Measurements from ENCODE around the gene FKBP15. TPM values are rescaled to one million over a fixed set of nuclear protein-coding genes. Genes with fewer than 3 reads are reported as not detected.
"Not testable (repeated sequence)": the region's sequence is repeated elsewhere in the genome, so short reads cannot be mapped to it uniquely, and the experiment has no call there.

FKBP15 gene
- total RNA-seq, 1 donor from 2014 or later = 36.7 TPM

DNA sequence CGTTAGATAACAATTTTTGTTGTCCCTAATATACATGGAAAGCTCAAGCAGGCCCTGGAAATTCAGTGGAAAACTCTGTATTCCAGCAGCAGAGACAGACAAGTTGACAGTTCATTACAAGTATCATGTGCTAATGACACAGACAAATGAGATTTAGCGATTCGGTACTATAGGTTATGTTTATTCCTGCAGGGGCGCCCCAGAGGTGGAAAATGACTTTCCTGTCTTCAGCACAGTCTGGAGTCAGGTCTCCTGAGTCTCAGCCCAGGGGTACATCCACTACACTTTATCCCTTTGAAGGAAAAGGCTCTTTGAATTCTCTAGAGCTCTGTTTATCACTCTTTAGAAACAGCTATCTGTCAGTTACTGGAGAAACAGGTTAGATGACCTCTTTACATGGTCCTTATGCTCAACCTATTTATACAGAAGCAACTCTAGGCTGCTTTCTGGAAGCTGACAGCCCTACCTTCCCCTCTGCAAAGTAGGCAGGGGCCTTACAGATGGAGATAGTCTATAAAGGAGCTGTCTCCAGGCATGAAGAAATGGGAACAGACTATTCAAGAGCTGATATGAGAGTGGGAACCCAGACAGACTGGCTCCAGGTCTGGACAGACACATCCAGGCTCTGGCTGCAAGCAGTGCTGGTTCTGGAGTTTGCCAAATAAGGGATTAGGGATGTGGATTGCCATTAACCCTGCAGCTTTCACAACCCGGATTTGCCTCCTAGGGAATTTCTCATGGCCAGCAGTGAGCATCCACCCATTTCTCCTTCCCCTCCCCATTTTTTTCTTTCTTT is 77.4 kb downstream of the FKBP15 start:
- Mint-ChIP-seq H3K36me3 (ENCODE audit: low read depth) (no peaks in the 10 kb centered on the region), H3K4me3 (no peak overlapping the region), H3K4me1 (peaks cover under 1% of the 10 kb centered on the region), H3K27me3 (peaks cover 28% of the 10 kb centered on the region), H3K27ac (no peak overlapping the region), H3K9me3 (peaks cover 4% of the 10 kb centered on the region)
- intact Hi-C loops (cut with micrococcal nuclease) = no loop called here
- no peak for DNase-seq

DNA sequence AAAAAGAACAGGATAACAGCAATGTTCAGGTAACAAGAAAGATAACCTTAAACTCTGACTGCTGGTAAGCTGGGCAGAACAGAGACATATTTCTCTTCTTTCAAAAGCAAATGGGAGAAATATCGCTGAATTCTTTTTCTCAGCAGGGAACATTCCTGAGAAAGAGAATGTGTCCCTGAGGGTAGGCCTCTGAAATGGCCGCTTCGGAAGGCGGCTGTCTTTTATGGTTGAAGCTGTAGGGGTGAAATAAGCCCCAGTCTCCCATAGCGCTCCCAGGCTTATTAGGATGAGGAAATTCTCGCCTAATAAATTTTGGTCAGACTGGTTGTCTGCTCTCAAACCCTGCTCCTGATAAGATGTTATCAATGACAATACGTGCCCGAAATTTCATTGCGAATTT is 80.2 kb downstream of the FKBP15 start:
- H3K9me3 Mint-ChIP-seq; H3K36me3 Mint-ChIP-seq (ENCODE audit: low read depth); H3K27ac Mint-ChIP-seq; intact Hi-C loops (cut with micrococcal nuclease); H3K4me3 Mint-ChIP-seq; H3K4me1 Mint-ChIP-seq; DNase-seq: not testable (repeated sequence)
- H3K27me3 Mint-ChIP-seq = peaks cover 27% of the 10 kb centered on the region

DNA sequence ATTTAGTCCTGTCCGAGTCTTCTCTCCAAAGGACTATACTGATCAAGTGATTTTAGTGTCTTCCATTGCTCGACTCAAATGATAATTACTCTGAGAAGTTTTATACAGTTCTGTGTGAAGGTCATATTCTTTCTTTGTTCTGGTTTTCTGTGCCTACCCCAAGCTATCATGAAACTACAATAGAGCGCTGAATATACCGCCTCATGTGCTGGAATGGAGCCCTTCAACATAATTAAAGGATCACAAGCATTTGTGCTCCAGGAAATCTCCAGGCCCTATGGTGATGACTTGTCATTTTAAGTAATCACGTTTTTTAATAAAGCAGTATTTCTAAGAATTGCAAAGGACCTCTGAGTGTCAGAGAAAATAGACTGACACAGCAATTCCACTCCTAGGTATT is 81.1 kb downstream of the FKBP15 start:
- Mint-ChIP-seq H3K4me3 (no peak overlapping the region), H3K4me1 (peaks cover 1% of the 10 kb centered on the region), H3K9me3 (peaks cover 4% of the 10 kb centered on the region), H3K27me3 (peaks cover 19% of the 10 kb centered on the region), H3K36me3 (ENCODE audit: low read depth) (no peaks in the 10 kb centered on the region), H3K27ac (no peak overlapping the region)
- no peak for DNase-seq
- intact Hi-C loops (cut with micrococcal nuclease) = no loop called here

DNA sequence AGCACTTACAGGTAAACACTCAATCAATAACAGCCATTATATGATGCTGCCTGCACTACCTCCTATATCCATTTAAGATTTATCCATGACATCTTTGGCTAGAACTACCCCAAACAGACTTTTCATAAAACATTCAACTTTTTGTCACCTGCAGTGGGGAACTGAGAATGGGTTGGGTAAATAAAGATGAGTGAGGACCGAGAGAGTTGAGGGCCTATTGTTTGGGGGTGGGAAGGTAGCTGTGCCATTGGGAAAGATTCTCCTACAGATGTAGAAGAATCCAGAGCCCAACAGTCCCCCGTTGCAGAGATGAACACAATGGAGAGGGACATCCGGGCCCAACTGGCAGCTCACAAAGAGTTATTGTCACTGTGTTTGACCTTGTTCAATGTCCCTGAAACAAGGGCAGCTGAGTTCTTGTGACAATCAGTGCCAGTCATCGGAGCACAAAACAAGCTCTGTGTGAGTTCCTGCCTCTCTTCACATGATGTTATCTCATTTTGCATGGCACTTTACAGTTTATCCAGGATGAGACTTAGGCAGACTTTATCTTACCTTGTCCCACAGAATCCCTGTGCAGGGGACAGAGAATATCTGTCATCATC is 81.8 kb downstream of the FKBP15 start:
- Mint-ChIP-seq H3K9me3 (peaks cover 4% of the 10 kb centered on the region), H3K36me3 (ENCODE audit: low read depth) (no peaks in the 10 kb centered on the region), H3K4me1 (peaks cover 1% of the 10 kb centered on the region), H3K4me3 (no peak overlapping the region), H3K27me3 (peaks cover 13% of the 10 kb centered on the region), H3K27ac (no peak overlapping the region)
- no peak for DNase-seq
- intact Hi-C loops (cut with micrococcal nuclease) = no loop called here

DNA sequence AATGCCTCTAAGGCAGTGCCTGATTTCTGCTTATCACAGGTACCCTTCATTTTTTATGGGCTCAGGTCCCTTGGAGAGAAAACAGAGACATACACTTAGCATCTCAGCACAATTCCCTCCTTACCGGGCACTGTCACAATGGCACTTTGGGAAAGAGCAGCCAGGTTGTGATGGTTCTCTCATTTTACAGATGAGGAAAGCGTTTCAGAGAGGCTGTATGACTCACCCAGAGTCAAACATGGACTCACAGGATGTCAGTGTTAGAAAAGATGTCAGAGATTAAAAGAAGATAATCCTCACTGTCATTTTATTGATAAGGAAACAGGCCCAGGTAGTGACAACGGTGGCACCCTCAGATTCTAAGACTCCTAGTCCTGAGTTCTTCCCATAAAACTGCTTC is 82.3 kb downstream of the FKBP15 start:
- H3K9me3 Mint-ChIP-seq = peaks cover 4% of the 10 kb centered on the region
- H3K27me3 Mint-ChIP-seq = peaks cover 11% of the 10 kb centered on the region
- no peak for DNase-seq
- peaks cover 1% of the 10 kb centered on the region for H3K4me1 Mint-ChIP-seq
- intact Hi-C loops (cut with micrococcal nuclease) = no loop called here
- no peak overlapping the region for H3K27ac Mint-ChIP-seq
- no peak overlapping the region for H3K4me3 Mint-ChIP-seq
- H3K36me3 Mint-ChIP-seq (ENCODE audit: low read depth) = no peaks in the 10 kb centered on the region

DNA sequence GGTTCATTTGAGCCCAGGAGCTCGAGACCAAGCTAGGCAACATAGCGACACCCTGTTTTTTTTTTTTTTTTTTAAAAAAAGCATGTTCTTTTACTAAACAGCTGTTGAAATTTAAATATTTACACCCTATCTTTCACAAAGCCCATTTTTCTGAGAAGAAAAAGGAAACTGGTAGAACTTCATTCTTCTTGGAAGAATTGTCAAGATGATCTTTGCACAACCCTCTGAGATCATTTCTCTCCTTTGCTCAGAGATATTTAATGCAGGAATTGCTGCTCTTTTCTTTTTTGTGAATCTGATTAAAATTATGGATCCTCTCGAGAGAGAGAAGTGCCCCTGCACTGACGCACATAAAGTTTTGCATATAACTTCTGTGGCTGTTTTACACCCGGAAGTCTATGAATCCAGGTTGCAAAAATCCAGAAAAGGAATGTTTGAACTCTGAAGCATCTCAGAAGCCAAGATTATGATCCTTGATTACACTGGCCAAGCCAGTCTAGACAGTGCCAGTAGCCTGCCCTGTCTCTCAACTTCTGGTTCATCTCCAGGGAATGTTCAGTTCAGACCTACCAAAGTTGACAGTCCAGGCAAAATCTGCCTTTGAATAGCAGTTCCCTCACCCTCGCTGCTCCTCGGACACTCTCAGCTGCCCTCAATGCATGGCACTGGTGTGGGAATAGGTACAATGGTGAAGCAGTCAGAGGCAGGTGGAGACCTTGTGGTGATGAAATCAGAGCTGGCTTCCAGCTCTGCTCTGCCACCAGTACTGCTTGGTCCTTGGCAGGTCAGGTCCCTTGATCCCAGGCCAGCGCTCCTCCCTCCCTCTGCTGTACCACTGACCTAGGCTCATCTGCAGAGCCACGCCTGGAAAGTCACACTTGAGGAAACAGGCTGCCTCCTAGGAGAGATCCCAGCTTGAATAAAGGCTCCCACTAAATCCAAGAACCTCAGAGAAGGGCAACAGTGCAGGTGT is 83.6 kb downstream of the FKBP15 start:
- intact Hi-C loops (cut with micrococcal nuclease) = no loop called here
- peaks cover 4% of the 10 kb centered on the region for H3K9me3 Mint-ChIP-seq
- H3K4me1 Mint-ChIP-seq = peaks cover 1% of the 10 kb centered on the region
- no peak for DNase-seq
- peaks cover 8% of the 10 kb centered on the region for H3K27me3 Mint-ChIP-seq
- H3K4me3 Mint-ChIP-seq = no peak overlapping the region
- H3K27ac Mint-ChIP-seq = no peak overlapping the region
- no peaks in the 10 kb centered on the region for H3K36me3 Mint-ChIP-seq (ENCODE audit: low read depth)

DNA sequence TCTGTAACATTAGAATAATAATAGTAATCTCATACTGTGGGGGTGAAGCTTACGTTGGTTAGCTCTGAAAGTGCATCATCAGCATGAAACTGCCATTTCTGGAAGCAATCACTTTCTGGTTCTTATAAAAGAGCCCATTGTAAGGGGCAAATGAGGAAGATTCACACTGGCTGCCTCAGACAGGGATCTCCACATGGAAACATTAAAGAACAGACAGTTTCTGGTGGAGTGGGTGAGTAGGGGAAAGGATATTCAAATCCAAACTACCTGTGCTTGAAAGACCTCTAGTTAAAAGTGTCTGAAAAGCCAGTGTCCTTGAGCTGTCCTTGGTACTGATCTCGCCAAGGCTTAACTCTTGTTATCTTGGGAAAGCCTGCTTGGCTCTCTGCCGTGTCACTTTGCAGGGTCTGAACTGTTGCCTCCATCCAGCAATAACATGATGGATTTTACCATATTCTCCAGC is 89.4 kb downstream of the FKBP15 start:
- intact Hi-C loops (cut with micrococcal nuclease) = no loop called here
- Mint-ChIP-seq H3K27me3 (peaks cover 17% of the 10 kb centered on the region), H3K4me1 (no peaks in the 10 kb centered on the region)

DNA sequence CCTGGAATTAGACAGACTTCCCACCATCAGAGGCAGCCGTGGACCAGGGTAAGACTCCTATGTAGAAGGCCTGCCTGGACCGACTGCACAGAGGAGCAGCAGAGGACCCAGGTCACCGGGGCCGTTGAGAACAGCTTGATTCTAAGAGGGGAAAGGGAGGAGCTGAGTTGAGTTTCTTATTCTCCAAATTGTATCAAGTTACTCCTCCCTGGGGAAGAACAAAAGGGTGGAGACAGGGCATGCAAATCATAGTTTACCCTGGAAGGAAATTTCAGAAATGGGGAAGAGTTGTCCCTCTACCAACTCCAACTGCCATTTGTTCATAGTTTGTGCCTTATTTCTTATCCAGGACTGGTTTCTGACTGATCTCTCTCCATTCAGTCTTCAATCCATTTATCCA is 91.2 kb downstream of the FKBP15 start:
- DNase-seq = no peak
- no peak overlapping the region for H3K4me3 Mint-ChIP-seq
- H3K27me3 Mint-ChIP-seq = peaks cover 17% of the 10 kb centered on the region
- no peaks in the 10 kb centered on the region for H3K9me3 Mint-ChIP-seq
- H3K27ac Mint-ChIP-seq = no peak overlapping the region
- intact Hi-C loops (cut with micrococcal nuclease) = no loop called here
- no peaks in the 10 kb centered on the region for H3K36me3 Mint-ChIP-seq (ENCODE audit: low read depth)
- peaks cover 2% of the 10 kb centered on the region for H3K4me1 Mint-ChIP-seq

More for the DNA sequence above, 89.4 kb downstream of the FKBP15 start:
- Mint-ChIP-seq H3K4me3 (no peak overlapping the region), H3K9me3 (no peaks in the 10 kb centered on the region), H3K36me3 (ENCODE audit: low read depth) (no peaks in the 10 kb centered on the region), H3K27ac (no peak overlapping the region)
- peak; percentile 66 for DNase-seq

DNA sequence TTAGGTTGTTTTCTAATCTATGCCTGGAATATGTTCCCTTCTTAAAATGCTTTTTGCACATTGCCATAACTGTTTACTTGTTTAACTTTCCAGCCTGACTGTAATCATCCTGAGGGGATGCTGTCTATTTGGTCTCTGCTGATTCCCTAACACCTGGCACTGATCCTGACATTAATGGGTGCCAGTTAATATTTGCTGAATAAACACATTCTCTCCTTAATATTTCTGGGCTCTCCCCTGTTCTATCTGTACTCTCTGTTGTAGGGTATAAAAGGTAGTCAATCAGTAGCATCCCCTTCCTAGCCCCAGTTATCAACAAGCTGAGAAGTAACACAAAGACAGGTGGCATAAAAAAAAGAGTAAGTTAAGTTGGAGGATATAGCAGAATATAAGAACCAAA is 91.6 kb downstream of the FKBP15 start:
- H3K4me3 Mint-ChIP-seq = no peak overlapping the region
- no peak for DNase-seq

DNA sequence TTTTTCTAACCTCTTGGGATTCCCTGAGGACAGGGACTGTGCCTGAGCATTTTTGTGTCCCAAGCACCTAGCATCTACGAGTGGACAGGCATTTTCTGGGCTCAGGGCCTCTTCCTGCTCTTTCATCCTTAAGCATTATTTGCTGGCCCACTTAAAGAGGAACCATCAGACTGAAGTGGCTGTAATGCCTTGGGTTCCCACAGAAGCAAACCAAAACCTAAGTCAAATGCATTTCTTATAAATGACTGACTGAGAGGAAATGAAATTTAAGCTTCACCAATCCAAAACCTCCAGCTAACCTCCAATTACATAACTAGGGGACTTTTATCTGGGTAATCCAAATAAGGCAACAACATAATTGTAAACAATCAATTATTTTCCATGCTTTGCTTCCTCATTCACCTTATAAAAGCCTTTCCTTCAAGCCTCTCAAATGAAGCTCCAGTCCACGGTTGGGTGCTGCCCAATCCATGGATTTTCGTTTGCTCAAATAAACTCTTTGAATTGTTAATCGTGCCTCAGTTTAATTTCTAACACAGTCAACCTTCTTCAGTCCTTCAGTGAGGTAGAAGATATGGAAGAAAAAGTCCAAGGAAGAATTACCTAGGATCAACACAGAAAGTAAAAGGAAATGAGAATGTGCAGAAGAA is 95.6 kb downstream of the FKBP15 start:
- DNase-seq = no peak
- no peak overlapping the region for H3K27ac Mint-ChIP-seq
- peaks cover 2% of the 10 kb centered on the region for H3K4me1 Mint-ChIP-seq
- peaks cover 12% of the 10 kb centered on the region for H3K27me3 Mint-ChIP-seq
- no peaks in the 10 kb centered on the region for H3K9me3 Mint-ChIP-seq
- intact Hi-C loops (cut with micrococcal nuclease) = no loop called here
- H3K4me3 Mint-ChIP-seq = no peak overlapping the region
- H3K36me3 Mint-ChIP-seq (ENCODE audit: low read depth) = no peaks in the 10 kb centered on the region

More for the DNA sequence above, 91.6 kb downstream of the FKBP15 start:
- H3K4me1 Mint-ChIP-seq = peaks cover 2% of the 10 kb centered on the region
- intact Hi-C loops (cut with micrococcal nuclease) = no loop called here
- H3K27me3 Mint-ChIP-seq = peaks cover 17% of the 10 kb centered on the region
- H3K9me3 Mint-ChIP-seq = no peaks in the 10 kb centered on the region
- no peaks in the 10 kb centered on the region for H3K36me3 Mint-ChIP-seq (ENCODE audit: low read depth)
- H3K27ac Mint-ChIP-seq = no peak overlapping the region

DNA sequence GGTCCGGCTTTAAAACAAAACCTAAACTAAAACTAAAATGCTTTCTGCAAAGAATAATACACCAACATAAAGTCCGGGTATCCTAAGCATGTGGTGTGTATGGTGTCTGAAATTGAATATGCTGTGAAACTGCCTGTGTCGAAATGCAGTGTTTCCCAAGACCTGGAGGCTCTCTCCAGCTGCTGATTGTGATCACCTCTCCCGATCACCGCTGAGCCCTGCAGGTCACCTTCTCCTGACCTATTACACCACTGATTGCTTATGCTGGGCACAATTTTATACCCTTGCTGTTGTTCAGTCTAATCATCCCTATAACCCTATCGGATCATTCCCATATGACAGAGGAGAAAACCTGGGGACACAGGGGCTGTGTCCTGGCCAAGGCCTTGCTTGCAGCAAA is 102.2 kb downstream of the FKBP15 start:
- H3K9me3 Mint-ChIP-seq; H3K36me3 Mint-ChIP-seq (ENCODE audit: low read depth); intact Hi-C loops (cut with micrococcal nuclease); H3K27me3 Mint-ChIP-seq; DNase-seq; H3K27ac Mint-ChIP-seq; H3K4me3 Mint-ChIP-seq; H3K4me1 Mint-ChIP-seq: not testable (repeated sequence)
